GM23338 (cell line): Measurements from ENCODE around the gene TNFRSF21. TPM values are rescaled to one million over a fixed set of nuclear protein-coding genes. Genes with fewer than 3 reads are reported as not detected.

Source experiments
- ATAC-seq: fragments of 200-7000 bp; cut with Tn5 transposase; 3 replicates; pipeline ENCODE4 v1.9.1; 2020
- DNase-seq: peaks from one replicate; pipeline ENCODE4 v3.0.0-alpha.2; 2015; ENCODE audit warnings: low spot score
- H2AFZ ChIP-seq: fragments of 200-600 bp; sonication (generic); 2 replicates; pipeline ENCODE4 v1.8.0; 2016; ENCODE audit warnings: antibody characterized with exemption, mild to moderate bottlenecking, moderate library complexity
- H3F3A ChIP-seq: fragments of 200-600 bp; sonication (generic); replicated peaks from 2 replicates; pipeline ENCODE4 v1.8.0; 2017; ENCODE audit warnings: antibody characterized with exemption, mixed run types, low read depth
- H3K27ac ChIP-seq: fragments of 200-600 bp; sonication (generic); 2 replicates; pipeline ENCODE4 v1.6.1; 2016; ENCODE audit warnings: low read depth
- H3K27me3 ChIP-seq: fragments of 200-600 bp; sonication (generic); 2 replicates; pipeline ENCODE4 v1.8.0; 2016; ENCODE audit warnings: mild to moderate bottlenecking, mixed run types, moderate library complexity; ENCODE audit not compliant: insufficient read depth
- H3K36me3 ChIP-seq: fragments of 200-600 bp; sonication (generic); 2 replicates; pipeline ENCODE4 v1.8.0; 2016; ENCODE audit warnings: mild to moderate bottlenecking; ENCODE audit not compliant: insufficient read depth
- H3K4me1 ChIP-seq: fragments of 200-600 bp; sonication (generic); 2 replicates; pipeline ENCODE4 v1.8.0; 2016; ENCODE audit warnings: mild to moderate bottlenecking, moderate library complexity; ENCODE audit not compliant: insufficient read depth
- H3K4me2 ChIP-seq: fragments of 200-600 bp; sonication (generic); 2 replicates; pipeline ENCODE4 v1.7.1; 2017; ENCODE audit warnings: mixed run types
- H3K4me3 ChIP-seq: fragments of 200-600 bp; sonication (generic); 2 replicates; pipeline ENCODE4 v1.6.1; 2016; ENCODE audit warnings: mixed run types
- H3K79me2 ChIP-seq: fragments of 200-600 bp; sonication (generic); replicated peaks from 2 replicates; pipeline ENCODE4 v1.8.0; 2017; ENCODE audit warnings: mild to moderate bottlenecking; ENCODE audit not compliant: insufficient read depth
- H3K9me2 ChIP-seq: fragments of 200-600 bp; sonication (generic); 2 replicates; pipeline ENCODE4 v1.8.0; 2017; ENCODE audit not compliant: insufficient read depth
- H4K20me1 ChIP-seq: fragments of 200-600 bp; sonication (generic); replicated peaks from 2 replicates; pipeline ENCODE4 v1.8.0; 2017; ENCODE audit warnings: mild to moderate bottlenecking; ENCODE audit not compliant: insufficient read depth
- H3K27ac Mint-ChIP-seq: 2 replicates; pipeline ENCODE4 v1.8.0; 2020; ENCODE audit warnings: inconsistent platforms, mild to moderate bottlenecking, moderate library complexity, mixed read lengths
- H3K27me3 Mint-ChIP-seq: 3 replicates; pipeline ENCODE4 v1.8.0; 2022; ENCODE audit warnings: low read depth, mild to moderate bottlenecking, moderate library complexity, mixed read lengths, inconsistent platforms; ENCODE audit not compliant: insufficient read depth, poor library complexity
- H3K36me3 Mint-ChIP-seq: 3 replicates; pipeline ENCODE4 v1.8.0; 2021; ENCODE audit warnings: low read depth, mild to moderate bottlenecking, inconsistent platforms, moderate library complexity, mixed read lengths
- H3K4me1 Mint-ChIP-seq: 3 replicates; pipeline ENCODE4 v1.8.0; 2020; ENCODE audit warnings: mild to moderate bottlenecking, inconsistent platforms, mixed read lengths
- H3K4me3 Mint-ChIP-seq: 3 replicates; pipeline ENCODE4 v1.8.0; 2021; ENCODE audit warnings: moderate library complexity, mild to moderate bottlenecking, inconsistent platforms, mixed read lengths
- H3K9me3 Mint-ChIP-seq: 3 replicates; pipeline ENCODE4 v1.8.0; 2020; ENCODE audit warnings: moderate library complexity, mild to moderate bottlenecking, inconsistent platforms, mixed read lengths
- CREB1 ChIP-seq: fragments of 250-450 bp; sonication (Bioruptor Pico); IDR thresholded peaks from 2 replicates; pipeline ENCODE4 v1.5.0; 2020; ENCODE audit warnings: low read depth, mild to moderate bottlenecking, moderate library complexity
- EZH2 ChIP-seq: fragments of 200-600 bp; sonication (generic); IDR thresholded peaks from one replicate; pipeline ENCODE4 v1.8.0; 2017; ENCODE audit warnings: antibody characterized with exemption, mild to moderate bottlenecking, low read depth; ENCODE audit not compliant: unreplicated experiment
- EZH2phosphoT487 ChIP-seq: fragments of 200-600 bp; sonication (generic); IDR thresholded peaks from one replicate; pipeline ENCODE4 v1.8.1; 2018; ENCODE audit warnings: antibody characterized with exemption; ENCODE audit not compliant: unreplicated experiment
- NANOG ChIP-seq: IDR thresholded peaks from 2 replicates; pipeline ENCODE4 v1.6.1; 2016; ENCODE audit warnings: antibody characterized with exemption, borderline replicate concordance
- POLR2AphosphoS5 ChIP-seq: IDR thresholded peaks from 2 replicates; pipeline ENCODE4 v1.6.1; 2016; ENCODE audit warnings: antibody characterized with exemption, low read depth
- REST ChIP-seq: IDR thresholded peaks from one replicate; pipeline ENCODE4 v1.6.1; 2018; ENCODE audit warnings: antibody characterized with exemption; ENCODE audit not compliant: unreplicated experiment
- ZNF114 ChIP-seq: fragments of 250-450 bp; sonication (Bioruptor Pico); IDR thresholded peaks from 2 replicates; pipeline ENCODE4 v1.5.0; 2020; ENCODE audit warnings: mild to moderate bottlenecking, moderate library complexity
- ZNF331 ChIP-seq: fragments of 250-450 bp; sonication (Bioruptor Pico); IDR thresholded peaks from 2 replicates; pipeline ENCODE4 v1.5.0; 2020; ENCODE audit warnings: low read depth, mild to moderate bottlenecking, moderate library complexity
- polyA plus RNA-seq: library from polyadenylated mRNA; unstranded; fragments of >200 nt; fragmentation: Nextera tagmentation; extraction: Ambion mirVana; gene quantifications from 2 replicates; pipeline ENCODE4 v1.2.1, GENCODE V29; 2016
- total RNA-seq: library from RNA; depleted of rRNA; stranded (reverse); fragments of >200 nt; shearing (Covaris generic); gene quantifications from 2 replicates; pipeline ENCODE4 v1.2.3, GENCODE V29; 2014
- TF ChIP-seq, protein P1 (sequence below), 2 experiments: fragments of 200-600 bp in 1 of 2; sonication (generic) in 1 of 2; conservative IDR thresholded peaks; 2 replicates each; pipeline versions ENCODE4 v1.5.1 to v1.6.1; 2016 to 2017; ENCODE audit warnings: antibody characterized with exemption in 2 of 2, low read depth in 2 of 2, mild to moderate bottlenecking in 2 of 2, moderate library complexity in 1 of 2
- TF ChIP-seq, protein P2 (sequence below): IDR thresholded peaks from 2 replicates; pipeline ENCODE4 v1.6.1; 2016; ENCODE audit warnings: antibody characterized with exemption

The TNFRSF21 gene
- total and polyA plus RNA-seq, 2 experiments from 2014 or later = 22.1 to 48.1 TPM

- H3K36me3 Mint-ChIP-seq = peaks cover 3% of the 10 kb centered on the region; the same call in 2 of the 3 replicates
- TF ChIP-seq POLR2AphosphoS5 = no peak
- TF ChIP-seq CREB1 (CRISPR knock-in tag) = no peak
- no peak for TF ChIP-seq ZNF331 (CRISPR knock-in tag)
- no peak for TF ChIP-seq EZH2
- H3K27ac Mint-ChIP-seq = no peak overlapping the region
- peaks cover 74% of the 10 kb centered on the region for H3K4me1 ChIP-seq
- H3K9me3 Mint-ChIP-seq = no peaks in the 10 kb centered on the region
- H3K4me1 Mint-ChIP-seq = peaks cover 78% of the 10 kb centered on the region
- no peak overlapping the region for H3K4me2 ChIP-seq
- no peak for ATAC-seq
- H3K27ac ChIP-seq = no peak overlapping the region
- no peak for DNase-seq
- H3K79me2 ChIP-seq = peaks cover 100% of the 10 kb centered on the region
- H3K4me3 ChIP-seq = no peak overlapping the region
- no peaks in the 10 kb centered on the region for H3K27me3 ChIP-seq
- no peaks in the 10 kb centered on the region; the same call in 1 of the 2 replicates for H3K9me2 ChIP-seq
- H2AFZ ChIP-seq = no peak overlapping the region
- H3K36me3 ChIP-seq = no peaks in the 10 kb centered on the region
- no peaks in the 10 kb centered on the region for H3F3A ChIP-seq
- no peak overlapping the region for H3K4me3 Mint-ChIP-seq
- H3K27me3 Mint-ChIP-seq = peaks cover 3% of the 10 kb centered on the region
- H4K20me1 ChIP-seq = peaks cover 51% of the 10 kb centered on the region
Observed at GRCh38 chr6:47292944-47293343, 16.8 kb downstream of the TNFRSF21 start.

- Histone ChIP-seq H3K9me2 (no peaks in the 10 kb centered on the region; the same call in 1 of the 2 replicates), H2AFZ (no peak overlapping the region), H3K4me2 (no peak overlapping the region), H3K27ac (no peak overlapping the region), H3F3A (no peaks in the 10 kb centered on the region), H4K20me1 (peaks cover 48% of the 10 kb centered on the region), H3K27me3 (no peaks in the 10 kb centered on the region), H3K4me3 (no peak overlapping the region), H3K4me1 (peaks cover 66% of the 10 kb centered on the region), H3K36me3 (no peaks in the 10 kb centered on the region), H3K79me2 (peaks cover 100% of the 10 kb centered on the region)
- Mint-ChIP-seq H3K27ac (no peak overlapping the region), H3K4me3 (no peak overlapping the region), H3K36me3 (peaks cover 3% of the 10 kb centered on the region; the same call in 2 of the 3 replicates), H3K4me1 (peaks cover 72% of the 10 kb centered on the region), H3K9me3 (no peaks in the 10 kb centered on the region), H3K27me3 (peaks cover 3% of the 10 kb centered on the region)
- no peak for DNase-seq
- no peak for ATAC-seq
- TF ChIP-seq POLR2AphosphoS5 (no peak), ZNF114 (CRISPR knock-in tag) (no peak), REST (no peak), NANOG (no peak), CREB1 (CRISPR knock-in tag) (no peak), EZH2phosphoT487 (no peak), ZNF331 (CRISPR knock-in tag) (no peak), EZH2 (no peak)
- TF ChIP-seq, protein P1, sequence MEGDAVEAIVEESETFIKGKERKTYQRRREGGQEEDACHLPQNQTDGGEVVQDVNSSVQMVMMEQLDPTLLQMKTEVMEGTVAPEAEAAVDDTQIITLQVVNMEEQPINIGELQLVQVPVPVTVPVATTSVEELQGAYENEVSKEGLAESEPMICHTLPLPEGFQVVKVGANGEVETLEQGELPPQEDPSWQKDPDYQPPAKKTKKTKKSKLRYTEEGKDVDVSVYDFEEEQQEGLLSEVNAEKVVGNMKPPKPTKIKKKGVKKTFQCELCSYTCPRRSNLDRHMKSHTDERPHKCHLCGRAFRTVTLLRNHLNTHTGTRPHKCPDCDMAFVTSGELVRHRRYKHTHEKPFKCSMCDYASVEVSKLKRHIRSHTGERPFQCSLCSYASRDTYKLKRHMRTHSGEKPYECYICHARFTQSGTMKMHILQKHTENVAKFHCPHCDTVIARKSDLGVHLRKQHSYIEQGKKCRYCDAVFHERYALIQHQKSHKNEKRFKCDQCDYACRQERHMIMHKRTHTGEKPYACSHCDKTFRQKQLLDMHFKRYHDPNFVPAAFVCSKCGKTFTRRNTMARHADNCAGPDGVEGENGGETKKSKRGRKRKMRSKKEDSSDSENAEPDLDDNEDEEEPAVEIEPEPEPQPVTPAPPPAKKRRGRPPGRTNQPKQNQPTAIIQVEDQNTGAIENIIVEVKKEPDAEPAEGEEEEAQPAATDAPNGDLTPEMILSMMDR (conservative IDR thresholded peaks at IDR 0.05; ENCODE audit: low read depth in 2 of 2) = no peak
- TF ChIP-seq, protein P2, sequence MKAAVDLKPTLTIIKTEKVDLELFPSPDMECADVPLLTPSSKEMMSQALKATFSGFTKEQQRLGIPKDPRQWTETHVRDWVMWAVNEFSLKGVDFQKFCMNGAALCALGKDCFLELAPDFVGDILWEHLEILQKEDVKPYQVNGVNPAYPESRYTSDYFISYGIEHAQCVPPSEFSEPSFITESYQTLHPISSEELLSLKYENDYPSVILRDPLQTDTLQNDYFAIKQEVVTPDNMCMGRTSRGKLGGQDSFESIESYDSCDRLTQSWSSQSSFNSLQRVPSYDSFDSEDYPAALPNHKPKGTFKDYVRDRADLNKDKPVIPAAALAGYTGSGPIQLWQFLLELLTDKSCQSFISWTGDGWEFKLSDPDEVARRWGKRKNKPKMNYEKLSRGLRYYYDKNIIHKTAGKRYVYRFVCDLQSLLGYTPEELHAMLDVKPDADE = no peak
Observed at GRCh38 chr6:47292027-47292426, 17.7 kb downstream of the TNFRSF21 start.
